ENCODE results near the gene SSX2B.
"Not testable (repeated sequence)": the region's sequence is repeated elsewhere in the genome, so short reads cannot be mapped to it uniquely, and the experiment has no call there.

Gene SSX2B, protein sequence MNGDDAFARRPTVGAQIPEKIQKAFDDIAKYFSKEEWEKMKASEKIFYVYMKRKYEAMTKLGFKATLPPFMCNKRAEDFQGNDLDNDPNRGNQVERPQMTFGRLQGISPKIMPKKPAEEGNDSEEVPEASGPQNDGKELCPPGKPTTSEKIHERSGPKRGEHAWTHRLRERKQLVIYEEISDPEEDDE

DNA sequence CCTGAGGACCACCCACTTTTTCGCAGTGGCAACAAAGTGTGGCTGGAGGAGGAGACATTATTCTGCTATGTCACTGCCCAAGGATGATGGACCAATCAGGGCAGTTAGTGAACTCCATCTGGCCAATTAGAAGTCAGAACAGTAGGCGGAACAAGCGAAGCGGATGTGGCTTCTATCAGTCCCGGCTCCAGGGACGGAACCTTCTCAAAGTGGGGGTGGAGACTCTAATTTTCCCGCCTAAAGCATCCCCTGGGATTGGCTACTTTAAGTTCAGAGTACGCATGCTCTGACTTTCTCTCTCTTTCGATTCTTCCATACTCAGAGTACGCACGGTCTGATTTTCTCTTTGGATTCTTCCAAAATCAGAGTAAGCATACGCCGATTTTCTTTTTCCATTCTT is at the start of gene SSX2B:
TSS of gene SSX2B (plus strand) at position 301 of the 400 bp plus-strand sequence. CDS start 1,429 bp downstream, outside the sequence.
- not testable (repeated sequence) for DNase-seq

DNA sequence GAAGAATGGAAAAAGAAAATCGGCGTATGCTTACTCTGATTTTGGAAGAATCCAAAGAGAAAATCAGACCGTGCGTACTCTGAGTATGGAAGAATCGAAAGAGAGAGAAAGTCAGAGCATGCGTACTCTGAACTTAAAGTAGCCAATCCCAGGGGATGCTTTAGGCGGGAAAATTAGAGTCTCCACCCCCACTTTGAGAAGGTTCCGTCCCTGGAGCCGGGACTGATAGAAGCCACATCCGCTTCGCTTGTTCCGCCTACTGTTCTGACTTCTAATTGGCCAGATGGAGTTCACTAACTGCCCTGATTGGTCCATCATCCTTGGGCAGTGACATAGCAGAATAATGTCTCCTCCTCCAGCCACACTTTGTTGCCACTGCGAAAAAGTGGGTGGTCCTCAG is 44.0 kb upstream of the SSX2B start, which contains the start of gene SSX2:
TSS of gene SSX2 (minus strand) at position 101 of the 400 bp plus-strand sequence. CDS start 1,429 bp downstream, outside the sequence.
- not testable (repeated sequence) for DNase-seq

DNA sequence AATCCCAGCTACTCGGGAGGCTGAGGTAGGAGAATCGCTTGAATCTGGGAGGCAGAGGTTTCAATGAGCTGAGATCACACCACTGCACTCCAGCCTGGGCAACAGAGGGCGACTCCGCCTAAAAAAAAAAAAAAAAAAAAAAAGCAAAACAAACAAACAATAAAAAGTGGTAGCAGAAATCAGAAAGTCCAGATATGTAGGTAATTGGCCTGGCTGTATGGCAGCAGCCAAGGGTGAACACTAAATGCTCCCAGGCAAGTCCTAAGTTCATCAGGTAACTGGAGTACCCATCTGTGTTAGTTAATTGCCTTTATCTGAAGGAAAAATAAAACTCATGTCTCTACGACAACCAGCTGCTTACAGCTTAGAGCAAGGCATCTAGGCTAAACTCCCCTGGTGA is 14.9 kb downstream of the SSX2B start:
- DNase-seq: not testable (repeated sequence)

DNA sequence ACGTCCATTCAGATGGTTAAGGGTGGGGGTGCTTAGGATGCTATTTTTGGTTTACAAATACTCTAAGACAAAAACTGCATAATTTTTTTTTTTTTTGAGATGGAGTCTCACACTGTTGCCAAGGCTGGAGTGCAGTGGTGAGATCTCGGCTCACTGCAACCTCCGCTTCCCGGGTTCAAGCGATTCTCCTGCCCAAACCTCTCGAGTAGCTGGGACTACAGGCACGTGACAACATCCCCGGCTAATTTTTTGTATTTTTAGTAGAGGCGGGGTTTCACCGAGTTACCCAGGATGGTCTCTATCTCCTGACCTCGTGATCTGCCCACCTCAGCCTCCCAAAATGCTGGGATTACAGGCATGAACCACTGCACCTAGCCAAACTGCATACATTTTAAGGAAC is 22.5 kb downstream of the SSX2B start:
- DNase-seq: not testable (repeated sequence)

- DNase-seq: not testable (repeated sequence)
Measured at GRCh38 chrX:52797327-52797726, 46.3 kb downstream of the SSX2B start, which contains the start of gene SPANXN5. Gene SPANXN5 (minus strand): TSS chrX:52797427. CDS start chrX:52797348, 79 bp downstream.

- not testable (repeated sequence) for DNase-seq
Measured at GRCh38 chrX:52804876-52805275, 53.8 kb downstream of the SSX2B start.

Data from CD4-positive, alpha-beta T cell treated with Interleukin-17A for 4 hours (primary cell).